ENCODE results near the gene SRGAP3.

DNA sequence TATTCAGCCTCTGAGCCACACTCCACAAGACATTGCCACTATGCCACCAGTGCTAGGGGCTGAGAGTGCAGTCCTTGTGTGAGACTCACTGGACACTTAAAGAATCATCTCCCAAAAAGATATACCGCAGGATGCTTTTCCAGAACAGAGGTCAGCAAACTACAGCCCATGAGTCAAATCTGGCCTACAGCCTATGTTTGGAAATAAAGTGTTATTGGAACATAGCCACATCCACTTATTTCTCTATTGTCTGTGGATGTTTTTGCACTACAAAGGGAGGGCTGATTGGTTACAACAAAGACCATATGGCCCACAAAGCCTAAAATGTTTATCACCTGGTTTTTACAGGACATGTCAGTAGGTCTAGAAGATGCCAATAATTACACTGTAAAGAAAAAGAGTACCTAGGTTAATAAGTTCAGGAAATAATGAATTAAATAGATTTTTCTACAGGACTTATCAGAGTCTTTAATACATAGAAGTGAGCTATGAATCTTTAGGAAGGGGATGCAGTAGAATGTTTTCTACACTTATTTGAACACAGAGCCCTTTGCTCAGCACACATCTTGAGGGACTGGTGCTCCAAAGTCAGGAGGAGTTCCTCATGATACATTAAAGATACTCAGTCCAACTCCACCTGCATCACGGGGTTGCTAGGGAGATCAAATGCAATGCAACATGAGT, 26.3 kb downstream of the SRGAP3 start:
- TF ChIP-seq, protein P1, sequence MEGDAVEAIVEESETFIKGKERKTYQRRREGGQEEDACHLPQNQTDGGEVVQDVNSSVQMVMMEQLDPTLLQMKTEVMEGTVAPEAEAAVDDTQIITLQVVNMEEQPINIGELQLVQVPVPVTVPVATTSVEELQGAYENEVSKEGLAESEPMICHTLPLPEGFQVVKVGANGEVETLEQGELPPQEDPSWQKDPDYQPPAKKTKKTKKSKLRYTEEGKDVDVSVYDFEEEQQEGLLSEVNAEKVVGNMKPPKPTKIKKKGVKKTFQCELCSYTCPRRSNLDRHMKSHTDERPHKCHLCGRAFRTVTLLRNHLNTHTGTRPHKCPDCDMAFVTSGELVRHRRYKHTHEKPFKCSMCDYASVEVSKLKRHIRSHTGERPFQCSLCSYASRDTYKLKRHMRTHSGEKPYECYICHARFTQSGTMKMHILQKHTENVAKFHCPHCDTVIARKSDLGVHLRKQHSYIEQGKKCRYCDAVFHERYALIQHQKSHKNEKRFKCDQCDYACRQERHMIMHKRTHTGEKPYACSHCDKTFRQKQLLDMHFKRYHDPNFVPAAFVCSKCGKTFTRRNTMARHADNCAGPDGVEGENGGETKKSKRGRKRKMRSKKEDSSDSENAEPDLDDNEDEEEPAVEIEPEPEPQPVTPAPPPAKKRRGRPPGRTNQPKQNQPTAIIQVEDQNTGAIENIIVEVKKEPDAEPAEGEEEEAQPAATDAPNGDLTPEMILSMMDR (IDR thresholded peaks at IDR 0.05): no peak
- TF ChIP-seq POLR2A (IDR thresholded peaks at IDR 0.05): no peak

All from uterus (tissue), 2 donors.